K562 treated with DMSO at 1 percent for 4 hours (cell line): ENCODE results near the gene JAKMIP1. TPM values are rescaled to one million over a fixed set of nuclear protein-coding genes. Genes with fewer than 3 reads are reported as not detected.

Experiments
- total RNA-seq: library from RNA; unstranded; fragments of 300-600 nt; gene quantifications from 2 replicates; pipeline ENCODE4 v1.2.3, GENCODE V29; 2022; ENCODE audit not compliant: insufficient read depth

The JAKMIP1 gene
- 0.23 TPM in 1 of 2 replicates, not detected in the other for total RNA-seq

GRCh38 chr4:6200011-6200921 lies at the start of gene JAKMIP1:
Gene JAKMIP1 (minus strand): TSS chr4:6200549. CDS start chr4:6112850, 87,699 bp downstream.

GRCh38 chr4:6018331-6018730 lies 182.0 kb downstream of the JAKMIP1 start, which contains the start of gene C4orf50:
Gene C4orf50 (minus strand): TSS chr4:6018431.

Other genes with a start within 250 kb of the JAKMIP1 start
- gene C4orf50, start 182.1 kb downstream of the JAKMIP1 start, total RNA-seq, result not detected in 2 replicates
- gene WFS1, start 69.3 kb upstream of the JAKMIP1 start, total RNA-seq, result 0.41 and 0.87 TPM in 2 replicates